NT2/D1 (cell line): ENCODE results near the gene MYH9.

Experiments used
- SUZ12 ChIP-seq: IDR thresholded peaks from 2 replicates; pipeline ENCODE4 v1.6.1; 2011; ENCODE audit not compliant: insufficient read length, insufficient read depth; ENCODE audit errors: extremely low read depth
- YY1 ChIP-seq: IDR thresholded peaks from 2 replicates; pipeline ENCODE4 v1.6.1; 2011; ENCODE audit not compliant: insufficient read length, insufficient read depth
- ZNF274 ChIP-seq: IDR thresholded peaks from 2 replicates; pipeline ENCODE4 v1.6.1; 2011; ENCODE audit warnings: mild to moderate bottlenecking, low read depth, low read length

DNA sequence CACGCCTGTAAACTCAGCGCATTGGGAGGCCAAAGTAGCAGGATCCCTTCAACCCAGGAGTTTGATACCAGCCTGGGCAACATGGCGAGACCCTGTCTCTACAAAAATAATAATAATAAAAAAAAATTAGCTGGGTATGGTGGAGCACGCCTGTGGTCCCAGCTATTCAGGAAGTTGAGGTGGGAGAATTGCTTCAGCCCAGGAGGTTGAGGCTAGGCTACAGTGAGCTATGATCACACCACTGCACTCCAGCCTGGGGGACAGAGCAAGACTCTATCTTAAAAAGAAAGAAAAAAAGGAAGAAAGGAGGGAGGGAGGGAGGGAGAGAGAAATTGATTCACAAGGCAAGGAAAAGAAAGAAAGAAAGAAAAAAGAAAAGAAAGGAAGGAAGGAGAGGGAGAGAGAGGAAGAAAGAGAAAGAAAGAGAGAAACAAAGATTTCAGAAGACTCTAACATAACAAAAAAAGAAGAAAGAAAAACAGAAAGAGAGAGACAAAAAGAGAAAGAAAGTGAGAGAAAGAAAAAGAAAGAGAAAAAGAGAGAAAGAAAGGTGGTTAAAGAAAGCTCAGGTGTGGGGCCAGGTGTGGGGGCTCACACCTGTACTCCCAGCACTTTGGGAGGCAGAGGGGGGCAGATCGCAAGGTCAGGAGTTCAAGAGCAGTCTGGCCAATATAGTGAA lies 37.3 kb upstream of the MYH9 start:
- no peak for TF ChIP-seq YY1
- no peak for TF ChIP-seq SUZ12
- no peak for TF ChIP-seq ZNF274
